ENCODE measurements around the gene PRAMEF18. TPM values are rescaled to one million over a fixed set of nuclear protein-coding genes. Genes with fewer than 3 reads are reported as not detected.
"Not testable (repeated sequence)": the region's sequence is repeated elsewhere in the genome, so short reads cannot be mapped to it uniquely, and the experiment has no call there.

The PRAMEF18 gene
- total RNA-seq, 1 donor from 2014 or later: not detected

GRCh38 chr1:13216619-13217018, 9.3 kb downstream of the PRAMEF18 start:
- not testable (repeated sequence) for DNase-seq (ENCODE audit: low read depth, low spot score)

- DNase-seq (ENCODE audit: low read depth, low spot score): not testable (repeated sequence)
Observed at GRCh38 chr1:13208712-13209111, 17.2 kb downstream of the PRAMEF18 start.

- not testable (repeated sequence) for DNase-seq (ENCODE audit: low read depth, low spot score)
Observed at GRCh38 chr1:13201309-13201708, 24.6 kb downstream of the PRAMEF18 start, which contains the start of gene PRAMEF13. Gene PRAMEF13, minus strand, starts transcription at chr1:13201409. Its CDS starts 1,820 bp downstream, at chr1:13199589.

Other genes with a start within 250 kb of the PRAMEF18 start
- not detected in 2 replicates for gene PRAMEF27, start 169.6 kb downstream of the PRAMEF18 start, total RNA-seq
- not detected in 2 replicates for gene HNRNPCL3, start 165.4 kb downstream of the PRAMEF18 start, total RNA-seq
- not detected in 2 replicates for gene PRAMEF25, start 155.4 kb downstream of the PRAMEF18 start, total RNA-seq
- gene HNRNPCL2, start 109.3 kb downstream of the PRAMEF18 start, total RNA-seq: not detected in 2 replicates
- gene PRAMEF26, start 70.1 kb downstream of the PRAMEF18 start, total RNA-seq: not detected in 2 replicates
- not detected in 2 replicates for gene HNRNPCL4, start 60.5 kb downstream of the PRAMEF18 start, total RNA-seq
- gene PRAMEF9, start 54.3 kb downstream of the PRAMEF18 start, total RNA-seq: not detected in 2 replicates
- not detected in 2 replicates for gene PRAMEF13, start 24.7 kb downstream of the PRAMEF18 start, total RNA-seq
- not detected in 2 replicates for gene PRAMEF5, start 28.0 kb upstream of the PRAMEF18 start, total RNA-seq
- gene PRAMEF8, start 59.0 kb upstream of the PRAMEF18 start, total RNA-seq: not detected in 2 replicates
- not detected in 2 replicates for gene PRAMEF33, start 77.4 kb upstream of the PRAMEF18 start, total RNA-seq
- not detected in 2 replicates for gene PRAMEF15, start 89.4 kb upstream of the PRAMEF18 start, total RNA-seq
- not detected in 2 replicates for gene PRAMEF14, start 121.0 kb upstream of the PRAMEF18 start, total RNA-seq
- not detected in 2 replicates for gene PRAMEF19, start 145.8 kb upstream of the PRAMEF18 start, total RNA-seq
- gene PRAMEF17, start 163.5 kb upstream of the PRAMEF18 start, total RNA-seq: not detected in 2 replicates
- gene PRAMEF20, start 184.3 kb upstream of the PRAMEF18 start, total RNA-seq: not detected in 2 replicates

Measured in pulmonary artery endothelial cell (primary cell).